ENCODE measurements around the gene TMEM44.
"Not testable (repeated sequence)": the region's sequence is repeated elsewhere in the genome, so short reads cannot be mapped to it uniquely, and the experiment has no call there.

TMEM44 gene

GRCh38 chr3:194605314-194605713, 27.9 kb downstream of the TMEM44 start:
- H3K27me3 ChIP-seq (ENCODE audit: control insufficient read depth, insufficient read depth, low read length); H3K9me3 ChIP-seq (ENCODE audit: control insufficient read depth, low read length); H3K9ac ChIP-seq (ENCODE audit: low read length); H3K4me1 ChIP-seq (ENCODE audit: control insufficient read depth, insufficient read depth, low read length); H3K36me3 ChIP-seq (ENCODE audit: control insufficient read depth, insufficient read depth, low read length); H3K4me3 ChIP-seq (ENCODE audit: low read length): not testable (repeated sequence)

GRCh38 chr3:194604837-194605236, 28.4 kb downstream of the TMEM44 start:
- no peaks in the 10 kb centered on the region for H3K4me1 ChIP-seq (ENCODE audit: control insufficient read depth, insufficient read depth, low read length)
- no peak overlapping the region for H3K9ac ChIP-seq (ENCODE audit: low read length)
- no peaks in the 10 kb centered on the region for H3K27me3 ChIP-seq (ENCODE audit: control insufficient read depth, insufficient read depth, low read length)
- H3K36me3 ChIP-seq (ENCODE audit: control insufficient read depth, insufficient read depth, low read length) = no peaks in the 10 kb centered on the region
- H3K4me3 ChIP-seq (ENCODE audit: low read length) = no peak overlapping the region
- no peaks in the 10 kb centered on the region for H3K9me3 ChIP-seq (ENCODE audit: control insufficient read depth, low read length)

GRCh38 chr3:194604126-194604525, 29.1 kb downstream of the TMEM44 start:
- Histone ChIP-seq H3K4me1 (ENCODE audit: control insufficient read depth, insufficient read depth, low read length) (no peaks in the 10 kb centered on the region), H3K9ac (ENCODE audit: low read length) (no peak overlapping the region), H3K27me3 (ENCODE audit: control insufficient read depth, insufficient read depth, low read length) (no peaks in the 10 kb centered on the region), H3K4me3 (ENCODE audit: low read length) (no peak overlapping the region), H3K9me3 (ENCODE audit: control insufficient read depth, low read length) (no peaks in the 10 kb centered on the region), H3K36me3 (ENCODE audit: control insufficient read depth, insufficient read depth, low read length) (no peaks in the 10 kb centered on the region)

GRCh38 chr3:194602669-194603171, 30.5 kb downstream of the TMEM44 start:
- no peaks in the 10 kb centered on the region for H3K4me1 ChIP-seq (ENCODE audit: control insufficient read depth, insufficient read depth, low read length)
- H3K36me3 ChIP-seq (ENCODE audit: control insufficient read depth, insufficient read depth, low read length) = no peaks in the 10 kb centered on the region
- no peak overlapping the region for H3K9ac ChIP-seq (ENCODE audit: low read length)

GRCh38 chr3:194598771-194599557, 34.3 kb downstream of the TMEM44 start:
- Histone ChIP-seq H3K9me3 (ENCODE audit: control insufficient read depth, low read length) (no peaks in the 10 kb centered on the region), H3K36me3 (ENCODE audit: control insufficient read depth, insufficient read depth, low read length) (no peaks in the 10 kb centered on the region), H3K4me1 (ENCODE audit: control insufficient read depth, insufficient read depth, low read length) (no peaks in the 10 kb centered on the region), H3K9ac (ENCODE audit: low read length) (no peak overlapping the region), H3K4me3 (ENCODE audit: low read length) (no peak overlapping the region), H3K27me3 (ENCODE audit: control insufficient read depth, insufficient read depth, low read length) (no peaks in the 10 kb centered on the region)

More at GRCh38 chr3:194602669-194603171, 30.5 kb downstream of the TMEM44 start:
- Histone ChIP-seq H3K4me3 (ENCODE audit: low read length) (no peak overlapping the region), H3K27me3 (ENCODE audit: control insufficient read depth, insufficient read depth, low read length) (no peaks in the 10 kb centered on the region), H3K9me3 (ENCODE audit: control insufficient read depth, low read length) (no peaks in the 10 kb centered on the region)

GRCh38 chr3:194596906-194597305, 36.3 kb downstream of the TMEM44 start:
- Histone ChIP-seq H3K4me1 (ENCODE audit: control insufficient read depth, insufficient read depth, low read length) (peaks cover 4% of the 10 kb centered on the region), H3K4me3 (ENCODE audit: low read length) (no peak overlapping the region), H3K27me3 (ENCODE audit: control insufficient read depth, insufficient read depth, low read length) (no peaks in the 10 kb centered on the region), H3K9me3 (ENCODE audit: control insufficient read depth, low read length) (no peaks in the 10 kb centered on the region), H3K9ac (ENCODE audit: low read length) (no peak overlapping the region), H3K36me3 (ENCODE audit: control insufficient read depth, insufficient read depth, low read length) (no peaks in the 10 kb centered on the region)

- Histone ChIP-seq H3K4me3 (ENCODE audit: low read length) (no peak overlapping the region), H3K36me3 (ENCODE audit: control insufficient read depth, insufficient read depth, low read length) (no peaks in the 10 kb centered on the region), H3K27me3 (ENCODE audit: control insufficient read depth, insufficient read depth, low read length) (no peaks in the 10 kb centered on the region), H3K4me1 (ENCODE audit: control insufficient read depth, insufficient read depth, low read length) (peaks cover 4% of the 10 kb centered on the region), H3K9me3 (ENCODE audit: control insufficient read depth, low read length) (no peaks in the 10 kb centered on the region), H3K9ac (ENCODE audit: low read length) (no peak overlapping the region)
Observed at GRCh38 chr3:194592798-194593752, 40.1 kb downstream of the TMEM44 start.

GRCh38 chr3:194588741-194589140, 44.5 kb downstream of the TMEM44 start:
- no peak overlapping the region for H3K9ac ChIP-seq (ENCODE audit: low read length)
- H3K27me3 ChIP-seq (ENCODE audit: control insufficient read depth, insufficient read depth, low read length) = no peaks in the 10 kb centered on the region
- no peak overlapping the region for H3K4me3 ChIP-seq (ENCODE audit: low read length)
- H3K36me3 ChIP-seq (ENCODE audit: control insufficient read depth, insufficient read depth, low read length) = no peaks in the 10 kb centered on the region
- no peaks in the 10 kb centered on the region for H3K9me3 ChIP-seq (ENCODE audit: control insufficient read depth, low read length)
- peaks cover 15% of the 10 kb centered on the region for H3K4me1 ChIP-seq (ENCODE audit: control insufficient read depth, insufficient read depth, low read length)

GRCh38 chr3:194588236-194588635, 45.0 kb downstream of the TMEM44 start:
- H3K4me3 ChIP-seq (ENCODE audit: low read length) = no peak overlapping the region

GRCh38 chr3:194587438-194587931, 45.7 kb downstream of the TMEM44 start:
- Histone ChIP-seq H3K9ac (ENCODE audit: low read length) (no peak overlapping the region), H3K4me1 (ENCODE audit: control insufficient read depth, insufficient read depth, low read length) (peaks cover 11% of the 10 kb centered on the region), H3K9me3 (ENCODE audit: control insufficient read depth, low read length) (no peaks in the 10 kb centered on the region), H3K4me3 (ENCODE audit: low read length) (no peak overlapping the region), H3K27me3 (ENCODE audit: control insufficient read depth, insufficient read depth, low read length) (no peaks in the 10 kb centered on the region), H3K36me3 (ENCODE audit: control insufficient read depth, insufficient read depth, low read length) (no peaks in the 10 kb centered on the region)

More at GRCh38 chr3:194588236-194588635, 45.0 kb downstream of the TMEM44 start:
- peaks cover 12% of the 10 kb centered on the region for H3K4me1 ChIP-seq (ENCODE audit: control insufficient read depth, insufficient read depth, low read length)
- H3K9me3 ChIP-seq (ENCODE audit: control insufficient read depth, low read length) = no peaks in the 10 kb centered on the region
- no peaks in the 10 kb centered on the region for H3K36me3 ChIP-seq (ENCODE audit: control insufficient read depth, insufficient read depth, low read length)
- no peaks in the 10 kb centered on the region for H3K27me3 ChIP-seq (ENCODE audit: control insufficient read depth, insufficient read depth, low read length)
- H3K9ac ChIP-seq (ENCODE audit: low read length) = no peak overlapping the region

GRCh38 chr3:194586836-194587235, 46.4 kb downstream of the TMEM44 start:
- no peaks in the 10 kb centered on the region for H3K27me3 ChIP-seq (ENCODE audit: control insufficient read depth, insufficient read depth, low read length)

GRCh38 chr3:194585880-194586281, 47.3 kb downstream of the TMEM44 start:
- no peaks in the 10 kb centered on the region for H3K9me3 ChIP-seq (ENCODE audit: control insufficient read depth, low read length)
- no peaks in the 10 kb centered on the region for H3K27me3 ChIP-seq (ENCODE audit: control insufficient read depth, insufficient read depth, low read length)
- H3K9ac ChIP-seq (ENCODE audit: low read length) = no peak overlapping the region
- no peaks in the 10 kb centered on the region for H3K36me3 ChIP-seq (ENCODE audit: control insufficient read depth, insufficient read depth, low read length)
- H3K4me1 ChIP-seq (ENCODE audit: control insufficient read depth, insufficient read depth, low read length) = peaks cover 11% of the 10 kb centered on the region
- H3K4me3 ChIP-seq (ENCODE audit: low read length) = no peak overlapping the region

More at GRCh38 chr3:194586836-194587235, 46.4 kb downstream of the TMEM44 start:
- Histone ChIP-seq H3K36me3 (ENCODE audit: control insufficient read depth, insufficient read depth, low read length) (no peaks in the 10 kb centered on the region), H3K4me3 (ENCODE audit: low read length) (no peak overlapping the region), H3K4me1 (ENCODE audit: control insufficient read depth, insufficient read depth, low read length) (peaks cover 11% of the 10 kb centered on the region), H3K9ac (ENCODE audit: low read length) (no peak overlapping the region), H3K9me3 (ENCODE audit: control insufficient read depth, low read length) (no peaks in the 10 kb centered on the region)

Measured in mucosa of stomach (tissue), 1 donor.